Ovary (tissue), 3 donors: Measurements from ENCODE around the gene SHKBP1.

Source experiments
- EP300 ChIP-seq: sonication (generic); formaldehyde crosslinking; IDR thresholded peaks from one replicate; pipeline ENCODE4 v1.6.1; 2017; ENCODE audit warnings: antibody characterized with exemption
- POLR2A ChIP-seq: fragments of 450-650 bp; IDR thresholded peaks from one replicate; pipeline ENCODE4 v1.6.1; 2017; ENCODE audit warnings: antibody characterized with exemption, mild to moderate bottlenecking, moderate library complexity
- TF ChIP-seq, protein P1 (sequence below), 3 donors: fragments of 450-650 bp in 2 of 3; fragments of 200-600 bp in 1 of 3; IDR thresholded peaks; one replicate each; pipeline versions ENCODE4 v1.5.1 to v1.8.0; 2016 to 2022; ENCODE audit warnings: antibody characterized with exemption in 3 of 3, mild to moderate bottlenecking in 1 of 3
- donor health status: DM: no; HTN: no; CAD: no.

DNA sequence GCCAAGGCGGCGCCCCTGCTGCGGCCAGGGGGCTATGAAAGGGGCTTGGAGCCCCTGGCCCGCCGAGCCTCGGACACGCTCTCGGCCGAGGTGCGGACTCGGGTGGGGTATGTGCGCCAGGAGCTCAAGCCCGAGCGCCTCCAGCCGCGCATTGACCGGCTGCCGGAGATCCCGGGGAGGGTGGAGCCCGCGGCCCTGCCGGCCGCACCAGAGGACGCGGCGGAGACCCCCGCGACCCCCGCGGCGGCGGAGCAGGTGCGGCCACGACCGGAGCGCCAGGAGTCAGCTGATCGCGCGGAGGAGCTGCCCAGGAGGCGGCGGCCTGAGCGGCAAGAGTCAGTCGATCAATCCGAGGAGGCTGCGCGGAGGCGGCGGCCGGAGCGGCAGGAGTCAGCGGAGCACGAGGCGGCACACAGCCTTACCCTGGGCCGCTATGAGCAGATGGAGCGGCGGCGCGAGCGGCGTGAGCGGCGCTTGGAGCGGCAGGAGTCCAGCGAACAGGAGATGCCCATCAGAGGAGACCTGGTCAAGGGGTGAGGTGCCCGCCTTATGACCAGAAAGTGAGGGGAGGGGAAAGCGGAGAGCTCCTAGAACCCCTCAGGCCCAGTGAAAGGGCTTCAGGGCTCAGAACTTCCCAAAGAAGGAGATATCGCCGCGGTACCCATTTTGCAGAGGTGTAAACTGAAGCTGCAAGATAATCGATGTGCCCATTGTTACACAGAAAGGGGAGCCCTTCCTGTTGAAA lies 8.8 kb upstream of the SHKBP1 start:
- TF ChIP-seq, protein P1, sequence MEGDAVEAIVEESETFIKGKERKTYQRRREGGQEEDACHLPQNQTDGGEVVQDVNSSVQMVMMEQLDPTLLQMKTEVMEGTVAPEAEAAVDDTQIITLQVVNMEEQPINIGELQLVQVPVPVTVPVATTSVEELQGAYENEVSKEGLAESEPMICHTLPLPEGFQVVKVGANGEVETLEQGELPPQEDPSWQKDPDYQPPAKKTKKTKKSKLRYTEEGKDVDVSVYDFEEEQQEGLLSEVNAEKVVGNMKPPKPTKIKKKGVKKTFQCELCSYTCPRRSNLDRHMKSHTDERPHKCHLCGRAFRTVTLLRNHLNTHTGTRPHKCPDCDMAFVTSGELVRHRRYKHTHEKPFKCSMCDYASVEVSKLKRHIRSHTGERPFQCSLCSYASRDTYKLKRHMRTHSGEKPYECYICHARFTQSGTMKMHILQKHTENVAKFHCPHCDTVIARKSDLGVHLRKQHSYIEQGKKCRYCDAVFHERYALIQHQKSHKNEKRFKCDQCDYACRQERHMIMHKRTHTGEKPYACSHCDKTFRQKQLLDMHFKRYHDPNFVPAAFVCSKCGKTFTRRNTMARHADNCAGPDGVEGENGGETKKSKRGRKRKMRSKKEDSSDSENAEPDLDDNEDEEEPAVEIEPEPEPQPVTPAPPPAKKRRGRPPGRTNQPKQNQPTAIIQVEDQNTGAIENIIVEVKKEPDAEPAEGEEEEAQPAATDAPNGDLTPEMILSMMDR (IDR thresholded peaks at IDR 0.05) = no peak
- no peak for TF ChIP-seq EP300
- no peak for TF ChIP-seq POLR2A
